Measurements from ENCODE around the gene TAOK3.
A peak's percentile ranks its signal among the peaks of the same experiment; 100 is the strongest.
"Not testable (repeated sequence)": the region's sequence is repeated elsewhere in the genome, so short reads cannot be mapped to it uniquely, and the experiment has no call there.

Gene TAOK3

DNA sequence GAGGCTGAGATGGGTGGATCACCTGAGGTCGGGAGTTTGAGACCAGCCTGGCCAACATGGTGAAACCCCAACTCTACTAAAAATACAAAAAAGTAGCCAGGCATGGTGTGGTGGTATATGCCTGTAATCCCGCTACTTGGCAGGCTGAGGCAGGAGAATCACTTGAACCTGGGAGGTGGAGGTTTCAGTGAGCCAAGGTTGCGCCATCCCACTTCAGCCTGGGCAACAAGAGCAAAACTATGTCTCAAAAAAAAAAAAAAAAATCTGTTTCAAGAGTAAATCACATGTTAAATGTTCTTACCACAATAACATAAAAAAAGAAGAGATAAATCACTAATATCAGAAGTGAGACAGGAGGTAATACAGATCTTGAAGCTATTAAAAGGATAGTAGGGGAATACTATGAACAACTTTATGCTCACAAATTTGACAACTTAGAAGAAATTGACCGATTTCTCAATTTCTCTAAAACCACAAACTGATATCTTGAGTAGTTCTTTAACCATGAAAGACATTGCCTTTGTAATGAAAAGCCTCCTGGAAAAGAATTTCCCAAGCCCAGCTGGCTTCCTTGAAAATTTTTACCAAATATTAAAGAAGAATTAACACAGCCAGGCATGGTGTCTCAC, 37.7 kb downstream of the TAOK3 start:
- no peak for DNase-seq

GRCh38 chr12:118334241-118334640, 38.5 kb downstream of the TAOK3 start:
- no peak for DNase-seq

DNA sequence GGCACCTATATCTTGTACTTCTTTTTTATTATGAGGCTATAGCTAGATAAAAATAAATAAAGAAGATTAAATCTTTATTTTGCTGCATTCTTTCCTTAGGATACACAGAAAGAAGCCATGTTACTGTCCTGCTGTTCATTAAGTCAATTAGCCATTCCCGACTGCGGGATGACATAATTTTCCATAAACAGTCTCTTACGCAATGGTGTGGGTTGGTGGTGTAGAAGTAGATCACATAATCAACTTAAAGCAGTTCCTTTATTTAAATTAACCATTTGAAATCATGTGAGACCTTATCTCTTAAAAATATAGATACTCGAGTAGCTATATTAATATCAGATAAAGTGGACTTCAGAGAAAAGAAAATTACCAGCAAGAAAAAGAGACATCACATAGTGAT, 40.2 kb downstream of the TAOK3 start:
- DNase-seq = no peak

DNA sequence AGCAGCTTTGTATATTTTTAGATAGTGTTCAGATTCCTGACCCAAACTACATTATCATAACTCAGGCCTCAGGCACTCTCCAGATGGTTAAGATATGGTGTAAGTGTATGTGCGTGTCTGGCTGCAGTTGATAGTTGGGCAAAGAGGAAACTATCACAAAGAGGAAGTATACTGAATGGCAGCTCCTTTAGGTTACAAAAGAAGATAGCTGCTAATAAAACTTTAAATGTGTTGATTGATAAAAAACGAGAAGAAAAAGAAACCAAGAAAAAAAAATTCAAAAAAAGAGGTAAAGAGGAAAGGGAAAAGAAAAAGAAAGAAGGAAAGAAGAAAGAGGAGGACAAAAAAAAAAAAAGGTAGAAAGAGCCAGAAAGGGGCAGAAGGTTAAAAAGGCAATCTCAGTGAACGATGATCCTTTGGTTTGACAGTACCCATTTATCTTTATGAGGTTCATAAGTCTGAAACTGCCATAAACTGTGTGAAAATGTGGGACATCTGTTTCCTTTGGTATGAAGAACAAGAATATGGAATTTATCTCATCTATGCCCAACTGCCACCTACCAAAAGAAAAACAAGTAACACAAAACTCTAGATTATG, 42.2 kb downstream of the TAOK3 start:
- DNase-seq = peak; percentile 23

DNA sequence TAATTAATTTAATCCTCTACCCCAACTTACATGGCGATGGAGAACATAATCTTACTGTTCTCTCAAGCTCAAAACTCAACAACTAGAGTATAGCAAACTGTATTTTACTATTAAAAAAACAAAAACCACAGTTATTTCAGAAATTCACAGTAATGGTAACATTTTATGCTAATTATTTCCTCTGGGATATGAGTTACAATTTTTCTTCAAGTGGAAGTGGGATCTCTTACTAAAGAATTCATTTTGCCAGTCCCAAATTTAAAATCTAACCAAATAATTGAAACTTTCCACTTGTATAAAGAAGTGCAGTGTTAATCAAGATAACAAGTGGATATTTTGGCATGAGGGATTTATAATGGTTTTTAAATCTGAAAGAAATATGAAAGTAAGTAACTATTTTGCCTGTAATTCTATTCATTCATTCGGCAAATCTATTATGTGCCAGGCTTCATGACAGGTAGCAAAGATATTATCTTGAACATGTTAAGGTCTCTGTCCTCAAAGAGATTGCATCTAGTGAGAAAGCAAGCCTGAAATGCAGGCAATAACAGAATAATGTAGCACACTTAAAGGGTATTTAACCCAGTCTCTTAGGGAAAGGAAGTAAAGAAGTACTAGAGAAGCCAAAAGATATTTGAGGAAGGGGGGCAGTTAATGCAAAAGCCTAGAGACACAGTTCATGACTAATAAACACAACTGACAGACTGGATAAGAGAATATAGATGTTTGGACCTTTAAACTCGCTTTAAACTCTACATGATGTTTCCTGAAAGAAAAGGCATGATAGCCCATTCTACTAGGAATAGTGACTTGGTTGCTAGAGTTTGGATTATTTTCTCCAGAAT, 44.0 kb downstream of the TAOK3 start:
- DNase-seq = no peak

- no peak for DNase-seq
Observed at GRCh38 chr12:118327391-118327790, 45.3 kb downstream of the TAOK3 start.

- no peak for DNase-seq
Observed at GRCh38 chr12:118326991-118327390, 45.7 kb downstream of the TAOK3 start.

GRCh38 chr12:118325081-118325480, 47.6 kb downstream of the TAOK3 start:
- DNase-seq = no peak

DNA sequence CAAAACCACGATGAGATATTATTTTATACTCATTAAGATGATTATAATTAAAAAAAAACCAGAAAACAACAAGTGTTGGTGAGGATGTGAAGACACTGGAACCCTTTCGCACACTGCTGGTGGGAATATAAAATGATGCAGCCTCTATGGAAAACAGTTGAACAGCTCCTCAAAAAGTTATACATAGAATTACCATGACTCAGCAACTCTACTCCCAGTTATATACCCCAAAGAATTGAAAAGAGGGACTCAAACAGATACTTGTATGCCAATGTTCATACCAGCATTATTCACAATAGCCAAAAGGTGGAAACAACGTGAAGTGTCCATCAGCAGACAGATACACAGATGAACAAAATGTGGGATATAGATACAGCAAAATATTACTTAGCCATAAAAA, 53.1 kb downstream of the TAOK3 start:
- no peak for DNase-seq

DNA sequence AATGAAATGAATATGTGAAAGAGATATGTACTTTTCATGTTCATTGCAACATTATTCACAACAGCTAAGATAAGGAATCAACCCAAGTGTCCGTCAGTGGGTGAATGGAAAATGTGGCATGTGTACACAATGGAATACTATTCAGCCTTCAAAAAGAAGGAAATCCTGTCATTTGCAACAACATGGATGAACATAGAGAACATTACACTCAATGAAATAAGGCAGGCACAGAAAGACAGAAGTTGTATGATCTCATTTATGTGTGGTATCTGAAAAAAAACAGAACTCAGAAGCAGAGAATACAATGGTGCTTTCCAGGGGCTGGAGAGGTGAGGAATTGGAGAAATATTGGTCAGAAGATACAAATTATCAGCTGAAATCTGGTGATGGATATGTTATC, 54.0 kb downstream of the TAOK3 start:
- no peak for DNase-seq

- DNase-seq = no peak
Observed at GRCh38 chr12:118317729-118318128, 55.0 kb downstream of the TAOK3 start.

DNA sequence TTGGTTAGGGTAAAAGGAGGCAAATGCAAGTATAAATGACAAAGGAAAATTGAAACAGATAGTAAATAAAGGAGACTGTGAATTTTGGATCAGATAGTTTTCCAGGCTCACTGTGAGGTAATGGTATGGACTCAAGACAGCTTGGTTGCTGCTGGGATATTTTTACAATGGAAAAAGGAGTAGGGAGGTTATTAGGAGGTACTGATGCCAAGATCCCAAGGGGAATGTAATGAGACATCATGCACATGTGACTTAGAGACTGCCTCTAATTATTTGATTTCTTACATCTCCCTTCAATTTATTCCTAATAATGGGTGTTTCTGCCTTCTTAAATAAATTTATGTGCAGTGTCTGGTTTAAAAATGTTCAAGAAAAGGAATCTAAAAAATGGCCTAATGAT, 56.9 kb downstream of the TAOK3 start:
- no peak for DNase-seq

DNA sequence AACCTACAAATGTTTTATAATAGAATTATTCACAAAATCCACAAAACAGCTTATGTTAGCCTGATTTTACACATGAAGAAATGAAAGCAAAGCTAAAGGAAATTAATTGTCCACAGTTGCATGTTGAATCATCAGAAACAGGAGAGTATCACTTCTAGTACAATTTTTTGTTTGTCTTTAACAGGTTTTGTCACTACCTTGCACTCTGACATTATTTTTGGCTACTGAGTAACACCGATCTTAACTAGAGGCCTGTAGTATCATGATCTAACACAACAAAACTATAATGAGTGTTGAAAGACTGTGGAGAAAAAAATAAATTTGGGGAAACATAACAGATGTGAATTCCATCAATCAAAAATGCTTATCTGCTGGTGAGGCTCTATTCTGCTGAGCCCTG, 60.1 kb downstream of the TAOK3 start:
- DNase-seq = no peak

DNA sequence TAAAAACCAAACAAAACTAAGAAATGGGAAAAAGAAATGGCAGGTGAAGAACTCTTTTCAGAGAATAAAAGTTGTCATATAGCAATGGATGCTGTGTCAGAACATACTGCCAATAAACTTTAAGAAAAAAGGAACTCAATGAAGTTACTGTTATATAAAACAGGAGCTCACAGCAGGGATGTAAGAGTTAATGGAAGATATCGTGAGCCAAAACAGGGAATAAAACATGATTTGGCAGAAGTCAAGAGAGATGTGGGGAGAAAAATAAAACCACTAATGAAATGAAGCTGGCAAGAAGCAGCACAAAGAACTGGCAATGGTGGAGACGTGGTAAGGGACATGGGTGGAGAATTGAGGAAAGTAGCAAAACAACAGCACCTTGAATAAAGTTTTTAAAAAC, 61.0 kb downstream of the TAOK3 start:
- no peak for DNase-seq

- no peak for DNase-seq
Observed at GRCh38 chr12:118310320-118310719, 62.4 kb downstream of the TAOK3 start.

GRCh38 chr12:118308006-118308405, 64.7 kb downstream of the TAOK3 start:
- DNase-seq = not testable (repeated sequence)

DNA sequence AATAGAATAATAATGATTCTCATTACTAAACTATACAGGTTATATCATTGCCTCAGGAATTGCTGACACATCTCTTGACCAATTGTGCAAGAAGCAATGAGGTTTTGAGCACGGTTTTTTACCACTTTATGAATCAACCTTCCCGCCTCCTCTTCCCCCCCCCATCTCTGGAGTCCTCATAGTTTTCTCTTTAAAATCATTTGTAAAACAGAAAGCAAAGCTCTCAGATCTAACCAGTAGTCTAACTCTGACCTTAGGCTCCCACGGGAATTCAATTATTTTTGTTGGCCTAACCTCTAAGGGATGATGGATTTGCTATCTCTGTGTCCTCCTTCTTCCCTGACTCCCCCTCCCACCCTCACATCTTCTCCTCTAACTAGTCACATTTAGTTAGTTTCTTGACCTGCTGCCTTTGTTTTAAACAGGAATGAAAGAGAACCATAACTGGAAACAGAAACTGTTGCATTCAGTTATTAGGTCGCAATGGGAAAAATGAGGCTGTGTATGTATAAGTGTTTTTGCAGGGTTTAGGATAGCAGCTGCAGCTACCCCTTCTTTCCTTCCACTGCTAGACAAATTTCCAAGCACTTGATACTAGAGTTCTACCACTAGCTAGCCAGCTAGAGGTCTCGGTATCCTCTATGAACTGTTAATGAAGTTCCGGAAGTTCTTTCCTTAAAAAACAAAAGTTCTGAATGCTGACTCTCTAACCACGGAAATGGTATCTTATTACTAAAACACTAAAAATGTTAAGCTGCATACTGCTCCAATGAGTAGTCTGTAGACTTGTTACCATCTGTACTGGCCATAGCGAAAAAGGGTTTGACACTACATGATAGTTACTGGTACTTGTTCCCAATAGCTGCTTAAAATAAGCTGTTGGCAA, 65.4 kb downstream of the TAOK3 start:
- no peak for DNase-seq

DNA sequence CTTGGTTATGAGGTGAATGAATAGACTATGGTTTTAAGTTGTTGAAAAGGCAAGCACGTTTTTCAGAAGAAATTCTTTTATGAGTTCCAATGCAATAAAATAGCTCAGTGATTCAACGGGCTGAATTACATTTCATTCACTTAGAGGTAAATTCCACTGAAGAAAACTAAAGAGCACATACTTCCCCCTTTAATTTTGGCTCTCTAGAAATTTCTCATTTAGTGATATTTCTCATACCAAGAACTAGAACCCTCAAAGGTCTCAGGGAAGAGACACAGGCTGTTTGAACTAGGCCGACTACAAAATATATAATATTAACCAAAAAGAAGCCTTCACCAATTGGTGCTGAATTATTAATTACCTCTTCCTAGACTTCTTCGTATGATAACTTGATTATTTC, 68.6 kb downstream of the TAOK3 start:
- DNase-seq = no peak

GRCh38 chr12:118302053-118302452, 70.7 kb downstream of the TAOK3 start:
- no peak for DNase-seq

DNA sequence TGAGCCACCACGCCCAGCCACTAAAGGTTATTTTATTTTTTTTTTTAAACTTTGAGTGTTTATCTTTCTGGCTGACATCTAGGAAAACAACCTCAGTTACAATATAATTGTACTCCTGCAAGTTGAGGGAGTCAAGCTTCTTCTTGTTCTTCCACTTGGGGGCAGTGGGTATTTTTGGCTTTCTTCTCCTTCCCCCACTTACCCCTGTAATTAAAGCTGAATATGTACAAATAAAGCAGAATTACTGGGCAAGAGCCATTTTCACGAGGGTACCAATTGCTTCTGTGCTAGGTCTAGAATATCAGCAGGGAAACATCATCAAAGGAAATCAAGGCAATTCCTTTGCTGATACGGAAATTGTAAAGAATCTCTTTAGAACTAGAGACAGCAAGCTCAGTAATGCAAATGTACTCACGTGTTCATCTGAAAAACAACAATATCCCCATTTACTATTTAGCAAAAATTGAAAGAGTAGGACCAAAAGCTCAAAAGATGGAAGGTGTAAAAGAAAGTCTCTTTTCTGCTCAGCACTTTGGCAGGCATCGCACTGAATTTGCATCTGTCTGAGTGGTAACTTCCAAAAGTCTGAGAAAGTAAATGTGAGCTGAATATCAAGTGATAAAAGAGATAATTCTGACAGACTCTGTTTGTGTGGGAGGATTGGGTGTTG, 72.8 kb downstream of the TAOK3 start:
- DNase-seq = no peak

DNA sequence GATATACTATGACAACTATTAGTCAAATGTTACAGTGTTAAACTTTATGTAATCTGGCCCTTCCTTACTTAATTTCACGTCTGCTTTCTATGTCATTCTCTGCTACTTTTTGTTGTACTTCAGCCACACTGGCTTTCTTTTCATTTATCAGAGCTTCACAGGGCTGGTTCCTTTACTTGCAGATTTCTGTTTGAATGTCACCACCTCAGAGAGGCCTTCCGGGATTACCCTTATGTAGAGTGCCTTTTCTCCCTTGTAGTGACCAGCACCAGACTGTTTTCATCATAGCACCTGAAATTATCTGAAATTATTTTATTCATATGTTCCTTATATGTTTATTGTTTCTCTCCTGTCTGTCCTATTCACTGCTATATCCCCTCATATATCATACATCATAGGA, 75.4 kb downstream of the TAOK3 start:
- no peak for DNase-seq

GRCh38 chr12:118292836-118293235, 79.9 kb downstream of the TAOK3 start:
- no peak for DNase-seq

GRCh38 chr12:118290130-118290529, 82.6 kb downstream of the TAOK3 start:
- no peak for DNase-seq
